ENCODE measurements around the gene CXorf38. TPM values are rescaled to one million over a fixed set of nuclear protein-coding genes. Genes with fewer than 3 reads are reported as not detected.

The CXorf38 gene
- polyA plus RNA-seq, 2 of the 4 experiments (the other 2 are of a cell fraction): 9.8 to 14.3 TPM

DNA sequence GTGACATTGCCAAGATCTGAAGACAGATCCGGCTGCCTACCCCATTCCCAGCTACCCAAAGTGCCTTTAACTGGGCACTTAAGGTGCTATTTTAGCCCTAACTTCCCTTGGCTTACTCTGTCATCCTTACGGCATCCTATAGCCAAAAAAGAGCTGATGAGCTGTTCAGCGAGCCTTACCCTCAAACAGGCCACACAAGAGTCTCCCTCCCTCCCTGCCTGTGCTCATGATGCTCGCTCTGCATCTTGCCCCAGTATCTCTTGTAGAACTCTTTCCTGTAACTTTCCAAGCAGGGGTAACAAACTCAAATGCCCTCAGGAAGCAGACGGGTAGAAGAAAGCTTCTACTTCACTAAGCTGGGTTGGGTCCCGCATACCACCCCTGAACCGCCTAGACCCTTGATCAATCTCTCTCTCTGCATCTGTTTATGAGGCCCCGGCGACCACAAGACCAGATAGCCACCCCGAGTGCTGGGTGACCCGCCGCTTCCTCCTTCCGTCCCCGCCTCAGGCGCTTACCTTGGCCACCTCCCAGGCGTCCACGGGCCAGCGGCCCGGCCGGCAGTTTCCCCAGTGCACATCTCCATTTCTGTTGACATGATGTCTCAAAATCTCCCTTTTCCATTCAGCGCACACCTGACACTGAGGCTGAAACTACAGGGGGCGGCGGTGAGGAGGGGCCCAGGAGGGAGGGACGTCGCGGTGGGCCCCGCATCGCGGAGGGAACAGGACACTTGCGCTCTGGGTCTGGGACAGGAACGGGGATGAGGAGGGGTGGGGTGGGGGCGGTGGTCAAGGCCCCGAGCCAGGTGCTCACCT is 663 bp downstream of the CXorf38 start:
- ChIA-PET POLR2A (interaction anchor here (0.7 to 1.4 kb wide), 2 partner anchors 438 to 837 kb away, joined by 3 to 5 read pairs; no protein-coding TSS in a partner anchor), CTCF (interaction anchor here (1.0 to 2.1 kb wide), 2 partner anchors 17 to 147 kb away, joined by 4 to 10 read pairs; no protein-coding TSS in a partner anchor)
- ATAC-seq: peak; percentile 60 to 64
- Histone ChIP-seq H3K9me3 (no peaks in the 10 kb centered on the region), H3K4me2 (peak overlapping the region; percentile 97), H3K4me3 (peak overlapping the region; percentile 97), H3K27ac (peak overlapping the region; percentile 86 to 96), H3K4me1 (peaks cover 19% of the 10 kb centered on the region)
- TF ChIP-seq MAZ (IDR thresholded peaks at IDR 0.05; ENCODE audit: borderline replicate concordance, low read depth, low read length) (no peak), KDM1A (IDR thresholded peaks at IDR 0.05; ENCODE audit: low read depth) (no peak), NPAS2 (CRISPR knock-in tag; IDR thresholded peaks at IDR 0.05; ENCODE audit: borderline replicate concordance) (no peak), FOSL2 (IDR thresholded peaks at IDR 0.05) (no peak), FOSL2 (CRISPR knock-in tag; IDR thresholded peaks at IDR 0.05) (no peak), RAD21 (conservative IDR thresholded peaks at IDR 0.05 in 1 of 2, IDR thresholded peaks at IDR 0.05 in 1 of 2) (no peak), GATA3 (IDR thresholded peaks at IDR 0.05; ENCODE audit: borderline replicate concordance) (no peak), CBX2 (IDR thresholded peaks at IDR 0.05; ENCODE audit: borderline replicate concordance, low read depth) (no peak), ZSCAN20 (CRISPR knock-in tag; IDR thresholded peaks at IDR 0.05) (no peak), TP53 (CRISPR knock-in tag; IDR thresholded peaks at IDR 0.05) (no peak), HDAC2 (IDR thresholded peaks at IDR 0.05) (no peak)
- TF ChIP-seq, protein P1, sequence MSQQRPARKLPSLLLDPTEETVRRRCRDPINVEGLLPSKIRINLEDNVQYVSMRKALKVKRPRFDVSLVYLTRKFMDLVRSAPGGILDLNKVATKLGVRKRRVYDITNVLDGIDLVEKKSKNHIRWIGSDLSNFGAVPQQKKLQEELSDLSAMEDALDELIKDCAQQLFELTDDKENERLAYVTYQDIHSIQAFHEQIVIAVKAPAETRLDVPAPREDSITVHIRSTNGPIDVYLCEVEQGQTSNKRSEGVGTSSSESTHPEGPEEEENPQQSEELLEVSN (IDR thresholded peaks at IDR 0.05; ENCODE audit: borderline replicate concordance, low read depth): no peak
- TF ChIP-seq, protein P2, sequence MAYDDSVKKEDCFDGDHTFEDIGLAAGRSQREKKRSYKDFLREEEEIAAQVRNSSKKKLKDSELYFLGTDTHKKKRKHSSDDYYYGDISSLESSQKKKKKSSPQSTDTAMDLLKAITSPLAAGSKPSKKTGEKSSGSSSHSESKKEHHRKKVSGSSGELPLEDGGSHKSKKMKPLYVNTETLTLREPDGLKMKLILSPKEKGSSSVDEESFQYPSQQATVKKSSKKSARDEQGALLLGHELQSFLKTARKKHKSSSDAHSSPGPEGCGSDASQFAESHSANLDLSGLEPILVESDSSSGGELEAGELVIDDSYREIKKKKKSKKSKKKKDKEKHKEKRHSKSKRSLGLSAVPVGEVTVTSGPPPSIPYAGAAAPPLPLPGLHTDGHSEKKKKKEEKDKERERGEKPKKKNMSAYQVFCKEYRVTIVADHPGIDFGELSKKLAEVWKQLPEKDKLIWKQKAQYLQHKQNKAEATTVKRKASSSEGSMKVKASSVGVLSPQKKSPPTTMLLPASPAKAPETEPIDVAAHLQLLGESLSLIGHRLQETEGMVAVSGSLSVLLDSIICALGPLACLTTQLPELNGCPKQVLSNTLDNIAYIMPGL (CRISPR knock-in tag; IDR thresholded peaks at IDR 0.05; ENCODE audit: borderline replicate concordance): no peak
- TF ChIP-seq, protein P3, sequence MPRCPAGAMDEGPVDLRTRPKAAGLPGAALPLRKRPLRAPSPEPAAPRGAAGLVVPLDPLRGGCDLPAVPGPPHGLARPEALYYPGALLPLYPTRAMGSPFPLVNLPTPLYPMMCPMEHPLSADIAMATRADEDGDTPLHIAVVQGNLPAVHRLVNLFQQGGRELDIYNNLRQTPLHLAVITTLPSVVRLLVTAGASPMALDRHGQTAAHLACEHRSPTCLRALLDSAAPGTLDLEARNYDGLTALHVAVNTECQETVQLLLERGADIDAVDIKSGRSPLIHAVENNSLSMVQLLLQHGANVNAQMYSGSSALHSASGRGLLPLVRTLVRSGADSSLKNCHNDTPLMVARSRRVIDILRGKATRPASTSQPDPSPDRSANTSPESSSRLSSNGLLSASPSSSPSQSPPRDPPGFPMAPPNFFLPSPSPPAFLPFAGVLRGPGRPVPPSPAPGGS (IDR thresholded peaks at IDR 0.05): no peak
- peak; percentile 10 to 18 for DNase-seq (ENCODE audit: low read depth in 1 of 2, low spot score in 1 of 2)
- WGBS (ENCODE audit: missing lambda C conversion rate): 1% methylated on average over 24 of the region's 33 CpGs
- FAIRE-seq: peak; percentile 63

DNA sequence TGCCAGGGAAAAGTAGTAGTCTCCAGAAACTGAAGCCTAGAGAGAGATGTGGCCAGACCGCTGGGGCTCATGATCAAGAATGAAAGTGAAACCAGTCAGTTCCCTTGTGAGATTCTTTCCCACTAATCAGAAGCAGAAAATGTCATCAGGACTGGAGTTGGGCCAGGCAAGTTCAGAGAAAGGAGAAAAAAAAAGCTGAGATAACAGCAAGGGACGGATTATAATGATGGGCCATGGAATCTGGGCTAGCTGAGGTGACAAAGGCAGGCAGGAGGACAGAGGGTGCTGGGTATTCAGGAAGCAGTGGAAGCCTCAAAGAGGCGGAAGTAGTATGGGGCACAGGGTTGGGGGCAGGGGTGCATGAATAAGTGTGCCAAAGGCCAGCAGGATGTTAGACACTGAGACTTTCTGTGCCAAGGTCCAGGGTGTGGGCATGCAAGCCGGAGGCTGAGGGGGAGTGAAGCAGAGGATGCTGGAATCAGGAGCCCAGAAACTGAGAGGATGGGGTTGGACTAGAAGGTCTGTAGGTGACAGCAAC is 2.5 kb downstream of the CXorf38 start:
- ATAC-seq (peak in 1 of 2 experiments; percentile 17; a peak in 3 of 6 replicates), FAIRE-seq (no peak), DNase-seq (ENCODE audit: low read depth in 1 of 2, low spot score in 1 of 2) (peak in 1 of 2 experiments; percentile 6)
- Histone ChIP-seq H3K4me1 (peaks cover 19% of the 10 kb centered on the region), H3K4me2 (peak overlapping the region; percentile 52), H3K27ac (peak overlapping the region in 1 of 2 experiments; percentile 69; a peak in 3 of 6 replicates), H3K4me3 (peak overlapping the region; percentile 15; the same call in 1 of the 3 replicates), H3K9me3 (no peaks in the 10 kb centered on the region)
- POLR2A ChIA-PET: no interaction called here
- WGBS (ENCODE audit: missing lambda C conversion rate): 69% methylated on average over 4 of the region's 4 CpGs
- CTCF ChIA-PET: no interaction called here
- TF ChIP-seq RARB (CRISPR knock-in tag; IDR thresholded peaks at IDR 0.05) (no peak), TFCP2L1 (CRISPR knock-in tag; IDR thresholded peaks at IDR 0.05) (no peak), FOXS1 (CRISPR knock-in tag; IDR thresholded peaks at IDR 0.05) (no peak), ESRRA (IDR thresholded peaks at IDR 0.05; ENCODE audit: borderline replicate concordance, low read length) (no peak), FOSB (CRISPR knock-in tag; IDR thresholded peaks at IDR 0.05) (no peak), SREBF2 (IDR thresholded peaks at IDR 0.05) (no peak), BHLHE40 (IDR thresholded peaks at IDR 0.05; ENCODE audit: low read depth, low read length) (no peak), CBX2 (IDR thresholded peaks at IDR 0.05; ENCODE audit: borderline replicate concordance, low read depth) (no peak), POLR2A (IDR thresholded peaks at IDR 0.05; ENCODE audit: low read length) (no peak), NPAS2 (CRISPR knock-in tag; IDR thresholded peaks at IDR 0.05; ENCODE audit: borderline replicate concordance) (no peak), MAZ (IDR thresholded peaks at IDR 0.05; ENCODE audit: borderline replicate concordance, low read depth, low read length) (no peak), EHF (CRISPR knock-in tag; IDR thresholded peaks at IDR 0.05) (no peak), HDAC2 (IDR thresholded peaks at IDR 0.05) (no peak)
- TF ChIP-seq, protein P1 (IDR thresholded peaks at IDR 0.05; ENCODE audit: borderline replicate concordance, low read depth): no peak
- TF ChIP-seq, protein P4, sequence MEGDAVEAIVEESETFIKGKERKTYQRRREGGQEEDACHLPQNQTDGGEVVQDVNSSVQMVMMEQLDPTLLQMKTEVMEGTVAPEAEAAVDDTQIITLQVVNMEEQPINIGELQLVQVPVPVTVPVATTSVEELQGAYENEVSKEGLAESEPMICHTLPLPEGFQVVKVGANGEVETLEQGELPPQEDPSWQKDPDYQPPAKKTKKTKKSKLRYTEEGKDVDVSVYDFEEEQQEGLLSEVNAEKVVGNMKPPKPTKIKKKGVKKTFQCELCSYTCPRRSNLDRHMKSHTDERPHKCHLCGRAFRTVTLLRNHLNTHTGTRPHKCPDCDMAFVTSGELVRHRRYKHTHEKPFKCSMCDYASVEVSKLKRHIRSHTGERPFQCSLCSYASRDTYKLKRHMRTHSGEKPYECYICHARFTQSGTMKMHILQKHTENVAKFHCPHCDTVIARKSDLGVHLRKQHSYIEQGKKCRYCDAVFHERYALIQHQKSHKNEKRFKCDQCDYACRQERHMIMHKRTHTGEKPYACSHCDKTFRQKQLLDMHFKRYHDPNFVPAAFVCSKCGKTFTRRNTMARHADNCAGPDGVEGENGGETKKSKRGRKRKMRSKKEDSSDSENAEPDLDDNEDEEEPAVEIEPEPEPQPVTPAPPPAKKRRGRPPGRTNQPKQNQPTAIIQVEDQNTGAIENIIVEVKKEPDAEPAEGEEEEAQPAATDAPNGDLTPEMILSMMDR (IDR thresholded peaks at IDR 0.05): no peak
- TF ChIP-seq, protein P5, sequence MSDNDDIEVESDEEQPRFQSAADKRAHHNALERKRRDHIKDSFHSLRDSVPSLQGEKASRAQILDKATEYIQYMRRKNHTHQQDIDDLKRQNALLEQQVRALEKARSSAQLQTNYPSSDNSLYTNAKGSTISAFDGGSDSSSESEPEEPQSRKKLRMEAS (IDR thresholded peaks at IDR 0.05): no peak
- TF ChIP-seq, protein P6, sequence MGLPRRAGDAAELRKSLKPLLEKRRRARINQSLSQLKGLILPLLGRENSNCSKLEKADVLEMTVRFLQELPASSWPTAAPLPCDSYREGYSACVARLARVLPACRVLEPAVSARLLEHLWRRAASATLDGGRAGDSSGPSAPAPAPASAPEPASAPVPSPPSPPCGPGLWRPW (IDR thresholded peaks at IDR 0.05): no peak
- TF ChIP-seq, protein P2 (CRISPR knock-in tag; IDR thresholded peaks at IDR 0.05; ENCODE audit: borderline replicate concordance): no peak
